ENCODE data around the gene XYLT1.

XYLT1 gene

DNA sequence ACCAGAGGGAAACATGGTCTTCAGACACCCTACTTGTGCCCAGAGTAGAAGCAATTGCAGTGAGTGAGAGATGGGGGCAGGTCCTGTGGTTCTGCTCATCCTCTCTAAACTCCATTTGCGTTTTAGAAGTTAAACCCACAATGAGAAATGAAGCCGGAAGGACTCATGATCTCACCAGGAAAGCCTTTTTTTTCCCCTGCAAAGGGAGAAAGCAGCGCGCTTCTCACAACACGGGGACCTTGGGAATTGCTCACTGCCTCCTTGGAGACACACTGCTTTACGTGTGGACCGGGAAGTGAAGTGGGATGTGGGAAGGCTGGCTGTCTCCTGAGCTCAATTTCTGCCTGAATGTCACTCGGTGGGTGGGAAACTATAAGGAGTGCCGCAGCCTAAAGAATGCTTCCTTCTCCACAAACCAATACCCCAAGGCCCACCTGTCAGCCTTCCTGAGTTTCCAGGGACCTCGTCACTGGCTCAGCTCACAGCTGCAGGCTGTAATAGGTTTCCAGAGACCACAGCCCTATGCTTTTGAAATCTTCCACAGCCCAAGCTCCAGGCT lies 365.4 kb downstream of the XYLT1 start:
- in situ Hi-C loops (cut with HindIII; ENCODE audit: low pct_ligation_motif_present, low sequenced_read_pairs), result no loop called here
- TF ChIP-seq, protein P1, sequence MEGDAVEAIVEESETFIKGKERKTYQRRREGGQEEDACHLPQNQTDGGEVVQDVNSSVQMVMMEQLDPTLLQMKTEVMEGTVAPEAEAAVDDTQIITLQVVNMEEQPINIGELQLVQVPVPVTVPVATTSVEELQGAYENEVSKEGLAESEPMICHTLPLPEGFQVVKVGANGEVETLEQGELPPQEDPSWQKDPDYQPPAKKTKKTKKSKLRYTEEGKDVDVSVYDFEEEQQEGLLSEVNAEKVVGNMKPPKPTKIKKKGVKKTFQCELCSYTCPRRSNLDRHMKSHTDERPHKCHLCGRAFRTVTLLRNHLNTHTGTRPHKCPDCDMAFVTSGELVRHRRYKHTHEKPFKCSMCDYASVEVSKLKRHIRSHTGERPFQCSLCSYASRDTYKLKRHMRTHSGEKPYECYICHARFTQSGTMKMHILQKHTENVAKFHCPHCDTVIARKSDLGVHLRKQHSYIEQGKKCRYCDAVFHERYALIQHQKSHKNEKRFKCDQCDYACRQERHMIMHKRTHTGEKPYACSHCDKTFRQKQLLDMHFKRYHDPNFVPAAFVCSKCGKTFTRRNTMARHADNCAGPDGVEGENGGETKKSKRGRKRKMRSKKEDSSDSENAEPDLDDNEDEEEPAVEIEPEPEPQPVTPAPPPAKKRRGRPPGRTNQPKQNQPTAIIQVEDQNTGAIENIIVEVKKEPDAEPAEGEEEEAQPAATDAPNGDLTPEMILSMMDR (IDR thresholded peaks at IDR 0.05; ENCODE audit: low read depth, low read length, missing control alignments), result no peak
- Histone ChIP-seq H3K36me3 (replicated peaks) (no peaks in the 10 kb centered on the region), H3K27ac (no peak overlapping the region), H3K4me3 (ENCODE audit: low read depth, low read length) (no peak overlapping the region), H3K27me3 (replicated peaks) (no peaks in the 10 kb centered on the region)
- DNase-seq, result no peak

DNA sequence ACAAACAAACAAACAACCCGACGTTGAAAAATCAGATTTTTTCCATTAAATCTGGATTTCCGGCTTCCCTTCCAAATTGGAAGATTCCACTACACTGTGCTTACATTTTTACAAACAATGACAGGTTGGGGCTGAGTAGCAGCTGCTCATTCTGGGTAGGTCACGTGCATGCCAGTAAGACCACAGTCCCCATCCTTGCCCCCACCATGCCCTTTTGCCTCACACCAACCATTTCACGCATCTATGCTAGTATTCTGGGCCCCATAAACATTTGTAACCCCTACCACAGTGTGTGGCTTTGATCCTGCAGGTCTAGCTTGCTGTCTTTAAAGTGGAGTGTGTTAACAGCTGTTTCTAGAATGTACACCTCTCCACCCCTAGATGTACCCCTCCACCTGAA lies 366.1 kb downstream of the XYLT1 start:
- H3K4me3 ChIP-seq (ENCODE audit: low read depth, low read length), result no peak overlapping the region
- H3K36me3 ChIP-seq (replicated peaks), result no peaks in the 10 kb centered on the region
- in situ Hi-C loops (cut with HindIII; ENCODE audit: low pct_ligation_motif_present, low sequenced_read_pairs), result no loop called here
- H3K27me3 ChIP-seq (replicated peaks), result no peaks in the 10 kb centered on the region
- no peak for DNase-seq
- H3K27ac ChIP-seq, result no peak overlapping the region
- TF ChIP-seq, protein P1 (IDR thresholded peaks at IDR 0.05; ENCODE audit: low read depth, low read length, missing control alignments), result no peak

DNA sequence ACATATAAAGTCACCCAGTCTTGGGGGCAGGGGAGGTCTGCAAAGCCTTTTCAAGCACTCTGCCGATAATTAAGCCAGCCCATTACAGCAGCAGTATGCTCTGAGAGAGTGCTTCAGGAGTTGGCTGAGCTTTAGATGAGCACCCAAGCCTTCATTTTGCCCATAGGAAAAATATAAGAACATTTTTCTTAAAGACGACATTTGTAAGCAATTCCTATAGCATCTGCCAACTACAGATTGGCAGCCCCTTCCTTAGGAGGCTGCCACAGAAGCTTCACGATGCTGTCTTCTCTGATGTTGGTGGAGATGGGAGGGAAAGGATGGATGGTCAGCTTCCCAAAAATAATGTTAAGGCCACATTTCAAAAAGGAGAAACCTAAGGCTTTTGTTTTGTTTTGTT lies 367.5 kb downstream of the XYLT1 start:
- Histone ChIP-seq H3K36me3 (replicated peaks) (no peaks in the 10 kb centered on the region), H3K27ac (no peak overlapping the region), H3K4me3 (ENCODE audit: low read depth, low read length) (no peak overlapping the region), H3K27me3 (replicated peaks) (no peaks in the 10 kb centered on the region)
- in situ Hi-C loops (cut with HindIII; ENCODE audit: low pct_ligation_motif_present, low sequenced_read_pairs), result no loop called here
- TF ChIP-seq, protein P1 (IDR thresholded peaks at IDR 0.05; ENCODE audit: low read depth, low read length, missing control alignments), result no peak
- DNase-seq, result no peak

DNA sequence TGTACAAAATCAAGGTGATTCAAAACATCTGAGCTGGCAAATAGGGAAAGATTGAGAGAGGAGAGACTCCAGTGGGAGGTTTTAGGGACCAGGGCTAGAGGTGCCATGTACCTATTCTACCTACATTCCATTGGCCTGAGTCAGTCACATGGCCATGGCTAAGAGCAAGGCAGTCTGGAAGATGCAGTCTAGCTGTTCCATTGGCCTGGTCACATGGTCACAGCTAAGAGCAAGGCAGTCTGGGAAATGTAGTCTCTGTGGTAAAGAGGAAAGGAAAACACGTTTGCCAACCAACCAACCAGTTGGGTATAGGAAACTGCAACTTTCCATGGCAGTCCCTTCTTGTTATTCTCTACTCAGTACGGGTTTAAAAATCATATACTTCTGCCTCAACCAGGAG lies 369.1 kb downstream of the XYLT1 start:
- Histone ChIP-seq H3K4me3 (ENCODE audit: low read depth, low read length) (no peak overlapping the region), H3K36me3 (replicated peaks) (no peaks in the 10 kb centered on the region), H3K27ac (no peak overlapping the region), H3K27me3 (replicated peaks) (no peaks in the 10 kb centered on the region)
- in situ Hi-C loops (cut with HindIII; ENCODE audit: low pct_ligation_motif_present, low sequenced_read_pairs), result no loop called here
- TF ChIP-seq, protein P1 (IDR thresholded peaks at IDR 0.05; ENCODE audit: low read depth, low read length, missing control alignments), result no peak
- no peak for DNase-seq

DNA sequence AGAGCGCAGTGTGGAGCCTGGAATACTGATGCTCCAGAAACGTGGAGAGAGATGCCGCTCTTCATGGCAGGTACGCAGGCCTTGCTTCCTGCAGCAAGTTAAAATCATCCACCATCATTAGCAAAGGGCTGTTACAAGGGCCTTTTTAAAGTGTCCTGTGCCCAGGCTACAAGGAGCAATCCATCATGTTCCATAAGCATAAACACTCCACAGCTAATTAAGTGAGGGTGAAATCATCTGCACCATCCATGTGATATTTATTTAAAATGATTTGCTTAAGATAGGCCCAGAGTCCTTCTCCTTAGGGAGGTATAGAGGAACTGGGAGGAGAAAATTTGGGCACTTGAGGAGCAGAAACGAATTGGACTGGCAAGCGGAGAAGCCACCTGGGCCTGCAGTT lies 372.1 kb downstream of the XYLT1 start:
- no peak for DNase-seq
- no peaks in the 10 kb centered on the region for H3K36me3 ChIP-seq (replicated peaks)
- in situ Hi-C loops (cut with HindIII; ENCODE audit: low pct_ligation_motif_present, low sequenced_read_pairs), result no loop called here
- no peaks in the 10 kb centered on the region for H3K27me3 ChIP-seq (replicated peaks)
- TF ChIP-seq, protein P1 (IDR thresholded peaks at IDR 0.05; ENCODE audit: low read depth, low read length, missing control alignments), result no peak
- no peak overlapping the region for H3K27ac ChIP-seq
- H3K4me3 ChIP-seq (ENCODE audit: low read depth, low read length), result no peak overlapping the region

DNA sequence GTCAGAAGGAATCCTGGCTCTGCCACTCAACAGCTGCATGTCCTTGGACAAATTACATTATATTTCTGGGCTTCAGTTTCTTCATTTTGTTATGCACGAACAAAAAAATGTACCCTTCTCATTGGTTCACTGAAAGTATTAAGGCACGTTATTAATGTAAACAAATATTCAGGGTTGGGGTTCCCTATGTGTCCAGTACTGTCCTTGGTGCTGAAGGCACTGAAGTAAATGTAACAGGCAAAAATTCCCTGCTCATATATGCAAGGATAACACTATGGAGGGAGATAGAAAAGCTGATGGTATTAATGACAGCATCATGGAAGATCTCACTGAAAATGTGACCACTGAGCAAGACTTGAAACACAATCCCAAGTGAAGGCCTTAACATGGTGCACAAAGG lies 386.6 kb downstream of the XYLT1 start:
- Histone ChIP-seq H3K27me3 (replicated peaks) (no peaks in the 10 kb centered on the region), H3K4me3 (ENCODE audit: low read depth, low read length) (no peak overlapping the region), H3K27ac (no peak overlapping the region), H3K36me3 (replicated peaks) (no peaks in the 10 kb centered on the region)
- TF ChIP-seq, protein P1 (IDR thresholded peaks at IDR 0.05; ENCODE audit: low read depth, low read length, missing control alignments), result no peak
- in situ Hi-C loops (cut with HindIII; ENCODE audit: low pct_ligation_motif_present, low sequenced_read_pairs), result no loop called here
- no peak for DNase-seq

Data from brain microvascular endothelial cell (primary cell).